Ammon's horn (tissue), 1 donor: ENCODE data around the gene TTC7B.

ENCODE experiments used
- DNase-seq: peaks from one replicate; pipeline ENCODE4 v3.0.0-alpha.2; 2016; ENCODE audit warnings: low spot score

The TTC7B gene

DNA sequence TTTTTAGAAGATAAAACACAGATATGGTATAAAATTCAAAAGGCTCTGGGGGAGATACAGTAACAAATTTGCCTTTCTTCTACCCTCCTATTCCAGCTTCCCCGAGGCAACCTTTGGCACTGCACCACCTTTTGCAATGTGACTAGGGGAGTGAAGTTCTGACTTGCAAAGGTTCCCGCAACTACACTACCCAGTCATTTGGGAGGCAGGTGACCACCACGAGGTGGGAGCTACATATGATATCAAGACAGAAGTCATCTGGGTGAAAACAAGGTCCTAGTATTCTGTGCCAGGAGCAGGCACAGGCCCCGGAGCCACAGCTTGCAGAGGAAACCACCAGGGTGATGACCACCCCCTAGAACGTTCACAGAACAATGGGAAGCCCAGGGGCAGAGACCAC, 141.5 kb downstream of the TTC7B start:
- no peak for DNase-seq

DNA sequence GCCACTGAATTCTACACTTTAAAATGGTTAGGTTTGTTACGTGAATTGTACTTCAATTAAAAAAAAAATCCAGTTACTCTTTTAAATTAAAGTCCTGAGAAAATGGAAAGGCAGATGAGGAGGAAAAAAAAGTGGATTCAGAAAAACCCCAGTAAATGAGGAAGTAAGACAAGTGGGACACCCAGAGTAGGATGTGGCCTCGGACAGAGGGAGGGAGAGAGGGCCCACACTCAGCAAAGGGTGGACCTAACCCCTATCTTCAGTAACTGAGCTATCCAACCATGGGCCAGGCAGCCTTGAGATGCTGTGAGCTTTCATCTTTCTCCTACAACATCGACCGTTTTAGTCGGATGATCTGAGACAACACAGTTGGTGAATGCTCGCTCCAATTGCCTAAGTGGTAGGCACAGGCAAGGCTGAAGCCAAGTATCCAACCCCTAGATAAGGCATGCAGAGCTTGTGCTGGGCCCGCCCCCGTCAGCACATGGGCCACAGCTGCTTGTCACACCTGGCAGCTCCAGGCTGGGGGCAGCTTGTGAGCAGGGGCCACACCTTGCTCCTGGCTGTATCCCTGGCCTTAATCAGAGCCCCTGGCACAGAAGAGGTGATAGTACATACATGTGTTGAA, 142.1 kb downstream of the TTC7B start:
- no peak for DNase-seq

DNA sequence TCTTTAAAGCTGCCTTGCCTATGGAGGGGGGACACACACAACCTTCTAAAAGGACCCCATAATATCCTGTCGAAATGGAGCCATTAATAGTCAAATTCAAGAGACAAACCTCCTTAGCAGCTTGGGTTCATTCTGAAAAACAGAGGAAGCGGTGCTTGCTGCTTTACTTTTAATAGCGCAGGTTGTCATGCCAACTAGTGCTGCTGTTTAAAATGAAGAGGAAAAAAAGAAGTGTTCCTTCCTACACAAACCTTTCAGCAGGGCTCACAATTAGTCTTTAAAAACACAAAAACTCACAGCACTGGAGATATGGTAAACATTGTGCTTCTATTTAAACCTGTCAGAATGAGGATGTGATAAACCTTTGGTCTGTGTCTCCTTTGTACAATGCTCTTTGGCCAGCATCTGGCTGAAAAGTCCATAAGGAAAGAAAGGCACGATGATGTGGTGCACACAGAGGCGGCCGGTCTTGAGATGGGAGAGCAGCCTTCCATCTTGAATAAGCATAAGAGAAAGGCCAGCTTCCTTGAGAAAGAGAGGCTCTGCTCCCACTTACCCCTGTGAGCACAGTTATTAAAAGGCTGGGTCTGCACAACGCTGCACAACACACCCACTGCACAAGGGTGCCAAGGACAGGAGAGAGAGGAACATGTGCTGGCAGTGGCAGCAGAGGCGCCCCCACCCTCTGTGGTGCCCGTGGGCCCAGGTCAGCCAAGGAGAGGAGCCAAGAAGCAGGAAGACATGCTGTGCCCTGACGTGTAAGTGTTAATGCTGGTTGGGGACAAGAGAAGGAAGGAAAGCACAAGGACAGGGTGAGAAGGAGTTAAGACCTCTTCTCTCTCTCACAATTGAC, 144.6 kb downstream of the TTC7B start:
- peak; percentile 68 for DNase-seq

DNA sequence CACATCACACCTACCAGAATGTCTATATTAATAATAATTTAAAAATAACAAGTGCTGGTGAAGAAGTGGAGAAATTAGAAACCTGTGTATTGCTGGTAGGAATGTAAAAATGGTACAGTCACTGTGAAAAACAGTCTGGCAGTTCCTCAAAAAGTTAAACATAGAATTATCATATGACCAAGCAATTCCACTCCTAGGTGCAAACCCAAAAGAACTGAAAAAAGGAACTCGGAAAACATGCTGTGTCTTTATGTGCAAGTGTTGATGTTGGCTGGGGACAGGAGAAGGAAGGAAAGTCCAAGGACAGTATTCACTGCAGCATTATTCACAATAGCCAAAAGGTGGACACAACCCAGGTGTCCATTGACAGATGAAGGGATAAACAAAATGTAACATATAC, 146.5 kb downstream of the TTC7B start:
- no peak for DNase-seq

DNA sequence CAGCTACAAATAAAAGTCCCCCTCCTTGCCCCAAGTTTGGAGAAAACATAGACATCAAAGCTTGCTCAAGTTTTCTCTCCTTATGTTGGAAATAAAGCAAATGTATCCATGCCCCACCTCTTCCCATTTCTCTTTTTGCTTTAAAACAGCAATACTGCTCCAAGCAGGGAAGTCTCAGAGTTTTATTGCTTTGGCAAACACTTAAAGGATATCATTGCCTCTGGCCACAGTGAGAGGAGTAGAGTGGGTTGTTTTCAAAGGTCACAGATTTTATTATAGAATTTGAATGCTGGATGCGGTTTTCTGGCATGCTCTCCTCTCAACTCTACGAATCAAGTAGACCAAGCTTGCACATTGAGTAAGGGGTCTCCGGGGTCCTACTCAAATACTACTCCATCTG, 149.7 kb downstream of the TTC7B start:
- no peak for DNase-seq

DNA sequence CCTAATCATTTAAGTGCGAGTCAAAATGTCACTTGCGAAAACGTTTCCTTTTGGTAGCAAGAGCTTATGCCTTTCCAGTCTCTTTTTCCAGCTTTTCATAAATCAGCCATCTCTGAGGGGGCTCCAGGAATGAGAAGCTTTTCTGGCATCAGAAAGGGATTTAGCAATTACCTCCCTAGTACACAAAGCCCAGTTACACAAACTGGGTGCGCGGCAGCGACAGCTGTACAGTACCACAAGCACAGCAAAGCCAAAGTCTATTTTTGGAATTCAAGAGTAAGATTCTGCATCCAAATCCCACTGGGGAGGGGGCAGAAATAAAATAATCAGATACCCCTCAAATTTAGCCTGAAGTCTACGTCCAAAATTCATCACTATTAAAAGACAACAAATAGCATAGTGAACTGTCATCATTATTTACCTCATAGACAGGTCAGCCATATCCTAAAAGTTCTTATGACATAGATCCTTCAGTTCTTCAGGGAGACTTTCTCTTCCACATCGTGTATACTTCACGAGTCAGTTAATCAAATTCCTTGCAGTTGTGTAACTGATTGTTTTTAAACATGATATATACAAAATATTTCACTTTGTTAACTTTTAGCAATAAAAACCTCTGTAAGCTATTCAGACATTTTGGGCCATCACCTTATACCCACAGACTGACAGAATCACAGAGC, 150.8 kb downstream of the TTC7B start:
- no peak for DNase-seq

DNA sequence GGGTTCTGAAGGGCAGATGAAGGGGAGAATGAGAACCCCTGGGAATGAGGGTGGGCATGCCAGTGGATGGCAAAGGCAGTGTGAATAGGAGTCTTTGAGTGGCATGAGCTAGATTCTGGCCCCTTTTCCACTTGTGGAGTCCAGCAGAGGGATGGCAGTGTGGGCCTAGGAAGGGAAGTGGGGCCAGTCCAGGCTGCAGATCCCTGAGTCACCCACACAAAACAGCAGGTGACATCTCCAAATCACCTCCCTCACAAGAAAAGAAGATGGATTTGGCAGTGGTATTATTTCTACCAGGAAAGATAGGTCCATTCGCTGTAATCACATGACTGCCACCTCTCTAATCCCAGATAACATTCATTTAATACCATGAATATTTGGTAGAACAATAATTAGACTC, 151.3 kb downstream of the TTC7B start:
- DNase-seq, result no peak

DNA sequence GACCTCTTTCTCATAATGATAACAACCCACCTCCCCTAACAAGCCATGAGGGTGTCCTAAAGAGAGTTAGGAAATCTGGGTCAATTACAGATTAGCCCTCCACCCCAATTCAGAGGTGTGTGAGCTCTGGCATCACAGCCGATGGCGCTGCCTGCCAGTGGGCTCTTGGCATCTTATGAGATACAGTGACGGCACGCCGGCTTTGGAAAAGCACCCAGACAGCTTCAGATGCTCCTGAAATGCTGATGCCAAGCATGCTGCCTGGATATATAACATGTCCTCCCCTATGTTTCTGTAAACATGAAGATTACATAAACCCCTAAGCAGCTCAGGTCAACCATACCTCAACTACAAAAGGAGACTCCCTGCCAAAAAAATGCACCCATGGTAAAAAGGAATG, 152.6 kb downstream of the TTC7B start:
- no peak for DNase-seq

DNA sequence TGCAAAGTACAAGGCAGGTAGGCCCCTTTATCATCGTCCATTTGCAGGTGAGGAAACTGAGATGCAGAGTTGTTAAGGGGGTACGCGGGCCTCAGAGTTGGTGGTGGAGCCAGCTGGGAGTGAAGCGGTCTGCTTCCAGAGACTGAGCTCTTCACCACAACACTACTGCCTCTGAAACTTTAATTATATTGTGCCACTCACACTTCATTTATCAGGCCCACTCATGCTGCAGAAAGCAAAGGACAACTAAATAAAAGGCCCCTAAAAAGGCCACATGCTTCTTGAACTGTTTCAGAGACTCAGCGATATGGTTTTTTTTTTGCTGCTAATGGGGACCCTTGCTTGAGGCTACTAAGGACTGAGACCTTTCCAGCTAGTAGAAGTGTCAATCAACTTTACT, 153.1 kb downstream of the TTC7B start:
- no peak for DNase-seq

DNA sequence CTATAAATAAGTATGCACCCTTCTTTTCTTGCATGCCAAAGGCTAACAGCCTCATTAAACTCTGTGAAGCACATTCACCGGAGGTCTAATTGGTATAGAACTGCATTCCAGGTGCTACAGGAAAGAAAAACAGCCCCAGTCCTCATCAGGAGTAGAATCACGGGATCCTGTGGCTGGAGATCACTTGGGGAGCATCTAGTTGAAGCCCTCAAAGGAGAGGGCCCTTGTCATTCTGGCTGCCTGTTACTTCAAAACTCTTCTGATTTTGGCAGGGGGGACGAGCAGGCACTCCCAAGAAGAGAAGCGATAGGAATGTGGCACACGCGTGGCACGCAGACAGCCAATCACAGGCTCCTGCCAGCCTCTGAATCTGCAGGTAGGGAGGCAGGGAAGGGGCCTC, 154.4 kb downstream of the TTC7B start:
- no peak for DNase-seq

DNA sequence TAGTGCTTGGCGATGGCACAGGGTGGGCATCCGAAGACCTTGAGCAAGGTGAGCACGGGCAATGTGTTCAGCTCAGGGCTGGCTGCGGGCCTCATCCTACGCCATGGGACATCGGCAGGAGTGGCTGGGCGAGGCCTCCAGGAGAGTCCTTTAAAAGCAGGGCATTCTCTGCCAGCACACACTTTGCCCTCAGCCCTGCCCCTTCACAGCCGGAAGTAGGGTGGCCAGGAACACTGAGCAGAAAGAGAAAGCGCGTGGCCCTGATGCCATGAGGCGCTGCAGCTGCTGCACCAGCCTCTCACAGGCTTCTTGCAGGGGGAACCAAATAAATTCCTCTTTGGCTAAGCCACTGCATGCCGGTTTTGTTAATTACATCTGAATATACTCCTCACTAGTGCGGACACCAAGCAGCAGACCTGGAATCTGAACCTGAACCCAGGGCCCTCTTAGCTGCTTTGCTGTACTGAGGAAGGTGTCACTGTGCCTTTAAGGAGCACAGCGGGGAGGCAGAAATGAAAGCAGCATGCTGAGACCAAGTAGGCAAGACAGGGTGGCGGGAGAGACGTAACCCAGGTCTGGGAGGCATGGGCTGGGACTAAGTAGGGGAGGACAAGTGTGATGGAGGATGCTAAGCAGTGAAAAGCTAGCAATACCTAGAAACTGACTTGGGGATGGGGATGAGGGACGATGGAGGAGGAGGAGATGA, 155.2 kb downstream of the TTC7B start:
- no peak for DNase-seq

DNA sequence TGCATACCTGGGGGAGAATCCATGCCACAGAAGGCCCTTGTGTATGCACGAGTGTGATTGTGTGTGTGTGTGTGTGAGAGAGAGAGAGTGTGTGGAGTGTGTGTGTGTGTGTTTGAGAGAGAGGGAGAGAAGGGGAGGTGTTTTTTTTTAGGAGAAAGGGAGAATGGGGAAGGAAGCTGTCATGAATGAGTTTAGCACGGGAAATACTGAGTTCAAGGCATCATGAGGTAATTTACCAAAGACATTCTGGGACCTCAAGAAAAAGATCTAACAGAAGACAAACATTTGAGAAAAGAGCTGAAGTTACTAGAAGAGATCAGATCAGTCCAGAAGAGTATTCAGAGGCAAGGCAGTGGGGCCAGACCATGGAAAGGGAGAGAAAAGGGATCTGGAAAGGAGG, 157.1 kb downstream of the TTC7B start:
- no peak for DNase-seq

DNA sequence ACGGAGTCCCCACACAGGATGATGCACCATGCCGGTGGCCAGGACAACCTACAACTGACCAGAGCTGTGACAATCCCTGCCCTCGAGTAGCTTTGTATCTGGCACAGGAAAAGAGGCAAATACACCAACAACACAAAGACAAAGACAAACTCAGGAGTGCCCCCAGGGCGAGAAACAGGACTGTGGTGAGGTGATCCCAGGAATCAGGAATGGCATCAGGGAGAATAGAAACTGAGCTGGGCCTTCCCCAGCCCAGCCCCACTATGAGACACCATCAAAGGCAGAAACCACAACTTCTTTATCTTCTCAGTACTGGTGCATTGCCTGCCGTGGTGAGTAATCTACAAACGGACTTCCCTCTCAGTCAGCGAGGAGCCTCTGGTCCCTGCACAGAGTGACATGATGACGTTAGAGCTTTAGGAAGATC, 157.7 kb downstream of the TTC7B start:
- DNase-seq, result no peak

DNA sequence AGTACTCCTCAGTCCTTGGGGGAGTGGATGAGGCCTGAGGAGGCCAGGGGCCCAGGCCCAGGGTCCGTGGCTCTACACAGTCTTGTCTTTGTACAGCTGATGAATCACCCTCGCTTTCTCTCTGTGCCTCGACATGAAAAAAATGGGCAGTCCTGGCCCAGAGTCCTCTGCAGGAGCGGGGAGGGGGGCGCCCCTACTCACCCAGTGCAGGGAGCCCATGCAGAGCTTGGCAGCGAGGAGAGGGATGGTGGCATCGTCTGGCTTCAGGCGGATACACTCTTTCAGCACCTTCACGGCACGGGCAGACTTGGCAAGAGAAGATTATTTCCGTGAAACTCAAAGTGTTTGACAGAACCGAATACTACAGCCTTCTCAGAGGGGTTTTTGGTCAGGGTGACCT, 159.3 kb downstream of the TTC7B start:
- DNase-seq, result peak; percentile 74

DNA sequence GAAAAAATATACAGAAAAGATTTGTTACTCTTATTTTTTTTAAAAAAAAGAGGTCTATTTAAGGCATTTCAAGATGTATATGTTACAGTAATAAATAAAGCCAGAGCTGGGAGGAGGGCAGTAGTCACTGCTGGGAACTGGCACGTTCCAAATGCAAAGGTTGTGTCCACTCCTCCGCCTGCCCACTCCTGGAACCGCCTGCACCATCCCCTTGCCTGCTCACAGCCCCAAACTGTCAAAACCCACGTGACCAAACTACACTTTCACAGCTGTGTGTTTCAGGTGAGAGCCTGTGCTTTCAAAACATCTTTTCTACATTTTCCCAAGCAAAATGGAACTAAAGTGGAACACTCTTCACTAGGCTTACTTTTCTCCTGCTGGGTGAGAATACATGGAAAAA, 160.4 kb downstream of the TTC7B start:
- no peak for DNase-seq

DNA sequence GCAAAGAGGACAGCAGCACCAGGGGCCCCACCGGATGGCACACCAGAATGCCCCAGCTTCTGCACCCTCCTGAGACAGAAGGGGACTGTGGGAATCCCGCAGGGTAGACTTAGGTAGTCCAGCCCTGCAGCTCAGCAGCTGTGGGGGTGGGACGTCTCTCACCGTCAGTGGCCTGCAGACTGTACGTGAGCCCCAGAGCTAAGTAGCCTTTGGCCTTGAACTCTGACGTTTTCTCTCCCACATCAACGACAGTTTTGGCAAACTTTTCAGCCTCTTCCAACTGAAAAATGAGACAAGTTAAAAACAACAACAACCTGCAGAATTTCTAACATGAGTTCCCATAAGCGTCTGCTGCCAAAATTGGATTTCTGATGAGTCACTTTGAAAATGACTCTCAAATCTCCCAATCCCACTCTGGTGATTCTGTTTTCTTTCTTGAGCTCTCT, 161.4 kb downstream of the TTC7B start:
- DNase-seq, result no peak

DNA sequence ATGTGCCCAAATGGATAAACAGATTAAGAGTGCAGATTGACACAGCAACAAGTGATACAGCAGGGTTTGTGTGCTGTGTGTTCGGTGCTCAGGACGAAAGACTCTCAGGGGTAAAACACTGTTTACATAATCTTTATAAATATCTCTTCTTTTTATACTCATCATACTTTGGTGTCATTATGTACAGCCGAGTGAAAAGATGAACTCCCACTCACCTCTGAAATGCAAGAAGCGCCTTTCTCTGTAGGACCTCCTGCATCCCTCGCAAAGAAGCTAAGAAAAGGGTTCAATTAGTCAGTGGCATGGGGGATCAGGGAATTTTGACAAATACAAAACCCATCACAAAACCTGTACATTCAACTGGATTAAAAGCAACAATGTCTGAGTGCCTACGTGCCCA, 163.6 kb downstream of the TTC7B start:
- DNase-seq, result no peak

DNA sequence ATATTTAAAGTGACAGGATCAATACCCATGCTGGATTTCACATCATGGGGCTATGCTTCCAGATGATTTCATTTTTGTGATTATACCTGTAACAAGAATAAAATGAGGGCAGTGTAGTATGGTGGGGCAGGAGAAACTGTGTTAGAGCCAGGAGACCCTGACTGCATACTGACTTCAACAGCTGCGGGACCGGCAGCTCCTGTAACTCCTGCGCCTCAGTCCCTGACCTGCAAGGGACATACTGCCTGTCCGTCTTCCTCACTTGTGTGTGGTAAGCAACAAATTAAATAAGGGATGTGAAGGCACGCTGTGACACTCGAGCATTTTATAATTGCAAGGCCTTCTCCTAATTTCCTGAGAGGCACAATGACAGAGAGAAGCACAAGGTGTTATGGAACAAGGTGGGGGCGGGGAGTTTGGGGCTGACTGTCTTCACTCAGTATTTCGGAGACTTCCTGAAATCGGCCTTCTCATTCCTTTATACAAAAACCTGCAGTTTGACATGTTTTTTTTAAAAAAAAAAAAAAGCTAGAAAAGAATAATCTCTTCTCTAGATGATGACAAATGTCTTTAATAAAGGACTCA, 164.2 kb downstream of the TTC7B start:
- no peak for DNase-seq

DNA sequence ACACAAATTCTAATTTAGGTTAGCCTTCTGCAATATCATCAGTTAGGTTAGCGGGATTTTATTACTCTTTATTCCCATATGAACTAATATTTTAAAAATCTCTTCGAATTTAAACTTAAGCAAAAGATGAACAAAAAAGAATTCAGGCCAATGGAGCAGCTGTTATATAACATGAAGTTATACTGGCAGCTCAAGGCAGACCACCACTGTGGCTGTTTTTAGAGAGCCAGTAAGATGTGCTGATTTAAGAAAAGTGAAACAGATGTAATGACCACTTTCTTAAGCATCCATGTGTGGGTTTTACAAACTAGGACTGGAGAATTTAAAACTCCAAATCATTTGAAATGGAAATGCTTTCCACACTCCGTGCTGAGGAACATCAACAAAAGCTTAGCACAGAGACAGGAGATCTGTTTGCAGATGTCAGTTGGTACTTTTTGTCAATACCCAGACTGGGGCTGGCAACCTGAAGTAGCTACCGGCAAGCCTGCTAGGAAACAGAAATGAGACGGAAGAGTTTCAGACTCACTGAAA, 164.9 kb downstream of the TTC7B start:
- DNase-seq, result no peak

DNA sequence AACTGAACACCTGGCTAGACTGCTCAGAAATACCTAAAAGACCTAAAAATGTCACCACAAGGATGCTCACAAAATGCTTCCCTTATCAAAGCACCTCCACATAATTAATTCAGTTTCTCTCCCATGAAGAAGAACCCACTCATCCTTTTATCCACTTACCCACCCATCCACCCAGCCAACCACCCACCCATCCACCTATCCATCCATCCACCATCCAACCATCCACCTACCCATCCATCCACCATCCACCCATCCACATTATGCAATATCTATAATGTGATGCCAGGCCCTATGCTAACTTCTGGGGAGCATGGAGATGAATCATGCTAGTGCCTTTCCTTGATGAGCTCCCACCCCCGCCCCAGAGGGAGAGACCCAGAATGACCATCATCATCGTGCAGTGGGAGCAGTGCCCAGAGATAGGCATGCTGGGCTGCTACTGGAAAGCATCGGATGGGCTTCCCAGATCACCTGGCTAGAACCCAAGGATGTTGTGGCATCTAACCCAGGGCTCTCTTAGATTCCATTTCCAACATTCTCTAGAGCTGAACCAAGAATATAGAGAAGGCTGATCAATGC, 166.6 kb downstream of the TTC7B start:
- no peak for DNase-seq

DNA sequence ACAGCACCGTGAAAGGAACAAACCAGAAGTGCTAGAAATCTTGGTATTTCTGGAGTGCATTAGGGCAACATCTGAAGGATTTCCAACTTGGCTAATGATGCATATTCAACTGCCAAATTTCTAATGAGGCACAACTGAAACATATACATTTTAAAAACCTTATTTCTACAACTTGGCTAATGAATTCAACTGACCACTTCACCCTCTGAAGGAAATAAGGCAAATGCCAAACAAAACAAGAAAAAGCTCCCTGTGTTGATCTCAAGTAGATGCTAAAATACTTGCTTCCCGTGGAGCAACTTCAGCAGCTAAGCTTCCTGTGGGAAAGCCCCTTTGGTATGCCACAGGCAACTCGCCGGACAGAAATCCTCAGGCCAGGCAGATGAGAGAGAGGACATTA, 167.1 kb downstream of the TTC7B start:
- DNase-seq, result no peak
